Right atrium auricular region (tissue), 2 donors: Measurements from ENCODE around the gene ZNF316. TPM values are rescaled to one million over a fixed set of nuclear protein-coding genes. Genes with fewer than 3 reads are reported as not detected.

Source experiments
- DNase-seq: peaks from one replicate; pipeline ENCODE4 v3.0.0-alpha.2; 2019; ENCODE audit warnings: low spot score
- H3K27ac ChIP-seq, 2 donors: fragments of 200-600 bp; sonication (generic); 1 replicate in 1 of 2; 2 replicates in 1 of 2; pipeline ENCODE4 v1.5.1; 2016 to 2019
- H3K27me3 ChIP-seq, 2 donors: fragments of 200-600 bp; sonication (generic); one replicate each; pipeline versions ENCODE4 v1.5.1 to v1.6.0; 2017 to 2019
- H3K36me3 ChIP-seq: fragments of 200-600 bp; sonication (generic); one replicate; pipeline ENCODE4 v1.5.1; 2016
- H3K4me1 ChIP-seq, 2 donors: fragments of 200-600 bp; sonication (generic); one replicate each; pipeline versions ENCODE4 v1.5.1 to v1.6.0; 2017 to 2019
- H3K4me3 ChIP-seq, 2 donors: fragments of 200-600 bp; sonication (generic); 1 replicate in 1 of 2; 2 replicates in 1 of 2; pipeline ENCODE4 v1.5.1; 2017 to 2019; ENCODE audit warnings: mild to moderate bottlenecking in 1 of 2, moderate library complexity in 1 of 2
- H3K9me3 ChIP-seq, 2 donors: fragments of 200-600 bp; sonication (generic); one replicate each; pipeline ENCODE4 v1.5.1; 2019
- CTCF ChIP-seq, 2 donors: fragments of 200-600 bp; sonication (generic); IDR thresholded peaks; one replicate each; pipeline ENCODE4 v1.5.1; 2019; ENCODE audit warnings: antibody characterized with exemption in 2 of 2
- total RNA-seq, 2 donors: library from RNA; depleted of rRNA; stranded (reverse); fragments of >200 nt; gene quantifications; one replicate each; pipeline ENCODE4 v1.1.0, GENCODE V29; 2016

ZNF316 gene
- total RNA-seq, 2 donors from 2014 or later = 9.0 to 12.6 TPM

- Histone ChIP-seq H3K36me3 (peaks cover 49% of the 10 kb centered on the region), H3K9me3 (peaks cover 0 to 7% of the 10 kb centered on the region in 2 donors), H3K4me1 (no peaks in the 10 kb centered on the region), H3K4me3 (no peak overlapping the region), H3K27me3 (no peaks in the 10 kb centered on the region), H3K27ac (no peak overlapping the region)
- TF ChIP-seq CTCF (IDR thresholded peaks at IDR 0.05) = no peak
- no peak for DNase-seq
Observed at GRCh38 chr7:6650086-6650485, 13.0 kb downstream of the ZNF316 start.

- no peak for DNase-seq
- peaks cover 49% of the 10 kb centered on the region for H3K36me3 ChIP-seq
- no peak for TF ChIP-seq CTCF (IDR thresholded peaks at IDR 0.05)
Observed at GRCh38 chr7:6650521-6651011, 13.4 kb downstream of the ZNF316 start.

GRCh38 chr7:6651851-6652445 lies 14.8 kb downstream of the ZNF316 start:
- H3K27ac ChIP-seq = no peak overlapping the region
- no peaks in the 10 kb centered on the region for H3K27me3 ChIP-seq
- H3K9me3 ChIP-seq = peaks cover 0 to 7% of the 10 kb centered on the region in 2 donors
- no peak overlapping the region for H3K4me3 ChIP-seq
- H3K36me3 ChIP-seq = peaks cover 41% of the 10 kb centered on the region
- DNase-seq = no peak
- TF ChIP-seq CTCF (IDR thresholded peaks at IDR 0.05) = no peak
- H3K4me1 ChIP-seq = no peaks in the 10 kb centered on the region

More at GRCh38 chr7:6650521-6651011, 13.4 kb downstream of the ZNF316 start:
- Histone ChIP-seq H3K4me1 (no peaks in the 10 kb centered on the region), H3K27ac (no peak overlapping the region), H3K27me3 (no peaks in the 10 kb centered on the region), H3K4me3 (no peak overlapping the region), H3K9me3 (peaks cover 0 to 7% of the 10 kb centered on the region in 2 donors)

- H3K27me3 ChIP-seq = no peaks in the 10 kb centered on the region
- peaks cover 38% of the 10 kb centered on the region for H3K36me3 ChIP-seq
- TF ChIP-seq CTCF (IDR thresholded peaks at IDR 0.05) = no peak
Observed at GRCh38 chr7:6652446-6653011, 15.4 kb downstream of the ZNF316 start.

GRCh38 chr7:6653071-6654003 lies 16.2 kb downstream of the ZNF316 start:
- Histone ChIP-seq H3K27me3 (no peaks in the 10 kb centered on the region), H3K9me3 (peaks cover 0 to 7% of the 10 kb centered on the region in 2 donors), H3K4me1 (no peaks in the 10 kb centered on the region), H3K27ac (no peak overlapping the region), H3K36me3 (peaks cover 38% of the 10 kb centered on the region), H3K4me3 (no peak overlapping the region)
- no peak for DNase-seq
- TF ChIP-seq CTCF (IDR thresholded peaks at IDR 0.05) = no peak

More at GRCh38 chr7:6652446-6653011, 15.4 kb downstream of the ZNF316 start:
- no peaks in the 10 kb centered on the region for H3K4me1 ChIP-seq
- no peak overlapping the region for H3K4me3 ChIP-seq
- peaks cover 0 to 7% of the 10 kb centered on the region in 2 donors for H3K9me3 ChIP-seq
- DNase-seq = no peak
- no peak overlapping the region for H3K27ac ChIP-seq
